KBM-7 (cell line): ENCODE data around the gene SV2C.

ENCODE experiments used
- DNase-seq: peaks from one replicate; pipeline ENCODE4 v3.0.0-alpha.2; 2015
- in situ Hi-C: fragments of 300-500 bp; cut with MboI; formaldehyde crosslinking; loops from 2 replicates; pipeline ENCODE4 v1.14.3; 2020; ENCODE audit warnings: low sequenced_read_pairs, low pct_unique_long_range_greater_than_20kb, mixed read lengths

Gene SV2C

GRCh38 chr5:76091351-76091750, 8.2 kb downstream of the SV2C start:
- in situ Hi-C loops, result no loop called here
- no peak for DNase-seq

GRCh38 chr5:76099286-76099702, 16.1 kb downstream of the SV2C start:
- DNase-seq, result no peak
- in situ Hi-C loops, result no loop called here

- no peak for DNase-seq
- in situ Hi-C loops, result no loop called here
Measured at GRCh38 chr5:76099756-76100155, 16.6 kb downstream of the SV2C start.

GRCh38 chr5:76104027-76104426, 20.8 kb downstream of the SV2C start:
- in situ Hi-C loops, result no loop called here
- peak; percentile 48 for DNase-seq

GRCh38 chr5:76106149-76106548, 23.0 kb downstream of the SV2C start:
- in situ Hi-C loops, result no loop called here
- DNase-seq, result no peak

GRCh38 chr5:76111477-76112174, 28.4 kb downstream of the SV2C start:
- in situ Hi-C loops, result no loop called here
- DNase-seq, result no peak

- in situ Hi-C loops, result no loop called here
- DNase-seq, result no peak
Measured at GRCh38 chr5:76113103-76113502, 29.9 kb downstream of the SV2C start.

GRCh38 chr5:76114179-76114851, 31.1 kb downstream of the SV2C start:
- in situ Hi-C loops, result no loop called here

GRCh38 chr5:76125346-76125745, 42.2 kb downstream of the SV2C start:
- in situ Hi-C loops, result loop anchor here (25.0 kb wide), 1 partner anchor 112 kb away; no protein-coding TSS in a partner anchor

More at GRCh38 chr5:76114179-76114851, 31.1 kb downstream of the SV2C start:
- no peak for DNase-seq

GRCh38 chr5:76125888-76126287, 42.7 kb downstream of the SV2C start:
- in situ Hi-C loops, result loop anchor here (25.0 kb wide), 1 partner anchor 111 kb away; no protein-coding TSS in a partner anchor
- DNase-seq, result no peak

More at GRCh38 chr5:76125346-76125745, 42.2 kb downstream of the SV2C start:
- no peak for DNase-seq

- in situ Hi-C loops, result loop anchor here (25.0 kb wide), 1 partner anchor 103 kb away; no protein-coding TSS in a partner anchor
- no peak for DNase-seq
Measured at GRCh38 chr5:76134003-76134402, 50.8 kb downstream of the SV2C start.

GRCh38 chr5:76134646-76135045, 51.5 kb downstream of the SV2C start:
- in situ Hi-C loops, result loop anchor here (25.0 kb wide), 1 partner anchor 103 kb away; no protein-coding TSS in a partner anchor
- DNase-seq, result no peak

- in situ Hi-C loops, result loop anchor here (25.0 kb wide), 1 partner anchor 99 kb away; no protein-coding TSS in a partner anchor
- DNase-seq, result no peak
Measured at GRCh38 chr5:76137887-76138542, 54.8 kb downstream of the SV2C start.

- in situ Hi-C loops, result loop anchor here (25.0 kb wide), 1 partner anchor 93 kb away; no protein-coding TSS in a partner anchor
- DNase-seq, result no peak
Measured at GRCh38 chr5:76143884-76144283, 60.7 kb downstream of the SV2C start.

GRCh38 chr5:76144513-76145274, 61.5 kb downstream of the SV2C start:
- in situ Hi-C loops, result loop anchor here (25.0 kb wide), 1 partner anchor 93 kb away; no protein-coding TSS in a partner anchor
- DNase-seq, result no peak

GRCh38 chr5:76145945-76146344, 62.8 kb downstream of the SV2C start:
- peak; percentile 3 for DNase-seq
- in situ Hi-C loops, result loop anchor here (25.0 kb wide), 1 partner anchor 91 kb away; no protein-coding TSS in a partner anchor

GRCh38 chr5:76149636-76150035, 66.5 kb downstream of the SV2C start:
- in situ Hi-C loops, result loop anchor here (25.0 kb wide), 1 partner anchor 88 kb away; no protein-coding TSS in a partner anchor
- DNase-seq, result no peak

- DNase-seq, result no peak
- in situ Hi-C loops, result no loop called here
Measured at GRCh38 chr5:76152161-76152560, 69.0 kb downstream of the SV2C start.

- in situ Hi-C loops, result no loop called here
- DNase-seq, result no peak
Measured at GRCh38 chr5:76152700-76153099, 69.5 kb downstream of the SV2C start.
